ENCODE data around the gene KATNIP.

The KATNIP gene

DNA sequence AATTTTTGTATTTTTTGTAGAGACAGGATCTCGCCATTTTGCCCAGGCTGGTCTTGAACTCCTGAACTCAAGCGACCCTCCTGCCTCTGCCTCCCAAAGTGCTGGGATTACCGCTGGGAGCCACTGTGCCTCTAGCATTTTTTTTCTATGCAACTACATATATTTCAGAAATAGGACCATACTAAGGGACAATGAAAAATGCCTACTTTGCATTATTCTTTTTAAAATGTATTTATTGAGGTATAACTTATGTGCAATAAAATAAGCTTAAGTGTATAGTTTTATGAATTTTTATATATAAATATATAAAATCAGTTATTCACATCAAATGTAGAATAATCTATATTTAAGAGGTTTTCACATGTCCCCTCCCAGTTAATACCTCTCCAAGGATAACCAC lies 38.1 kb downstream of the KATNIP start:
- FAIRE-seq, result no peak

DNA sequence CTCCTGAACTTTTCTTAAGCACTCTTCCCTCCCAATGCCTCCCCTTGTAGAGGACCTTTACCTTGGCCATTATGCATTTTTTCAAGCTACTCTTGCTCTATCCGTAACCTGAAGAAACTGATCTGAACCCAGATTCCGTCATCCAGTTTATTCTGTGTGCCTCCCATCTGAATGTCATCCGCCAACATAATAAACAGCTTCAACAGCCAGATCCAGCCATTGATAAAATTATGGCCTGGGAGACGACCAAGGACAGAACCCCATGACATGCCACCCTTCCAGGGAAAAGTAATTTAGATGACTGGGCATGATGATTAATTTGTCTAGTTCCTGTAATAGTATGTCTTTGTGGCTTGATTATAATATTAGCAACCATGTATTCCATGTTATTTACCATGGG lies 41.9 kb downstream of the KATNIP start:
- no peak for FAIRE-seq

DNA sequence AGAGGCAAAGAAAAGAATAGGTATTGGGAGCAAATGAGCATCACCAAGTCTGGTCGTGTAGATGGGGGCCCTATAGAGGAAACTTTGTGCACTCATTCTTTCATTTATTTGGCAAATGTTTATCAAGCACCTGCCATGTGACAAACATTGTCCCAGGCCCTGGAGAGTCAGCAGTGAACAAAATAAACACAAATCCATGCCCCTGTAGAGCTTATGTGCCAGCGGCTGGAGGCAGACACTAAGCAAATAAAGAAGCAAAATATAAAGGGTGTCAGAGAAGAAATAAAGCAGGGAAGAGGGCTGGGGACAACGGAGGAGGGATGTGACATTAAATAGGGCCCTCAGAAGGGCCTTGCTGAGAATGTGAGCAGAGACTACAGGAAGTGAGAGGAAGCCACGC lies 45.5 kb downstream of the KATNIP start:
- FAIRE-seq, result no peak

DNA sequence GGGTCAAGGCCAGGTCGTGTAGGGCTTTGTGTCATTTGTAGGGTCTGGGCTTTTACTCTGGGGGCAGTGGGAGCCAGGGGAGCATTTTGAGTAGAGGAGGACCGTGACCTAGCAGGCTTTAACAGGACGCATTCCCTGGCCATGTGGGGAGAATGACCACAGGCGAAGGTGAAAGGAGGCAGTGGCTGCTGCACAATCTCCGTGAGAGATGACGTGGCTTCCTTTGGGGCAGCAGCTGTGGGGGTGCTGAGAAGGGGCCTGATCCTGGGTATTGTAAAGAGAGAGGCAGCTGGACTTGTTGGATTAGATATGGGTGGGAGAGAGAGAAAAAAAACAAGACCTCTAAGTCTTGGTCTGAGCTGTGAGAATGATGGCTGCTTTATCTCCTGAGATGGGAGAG lies 46.0 kb downstream of the KATNIP start:
- no peak for FAIRE-seq

DNA sequence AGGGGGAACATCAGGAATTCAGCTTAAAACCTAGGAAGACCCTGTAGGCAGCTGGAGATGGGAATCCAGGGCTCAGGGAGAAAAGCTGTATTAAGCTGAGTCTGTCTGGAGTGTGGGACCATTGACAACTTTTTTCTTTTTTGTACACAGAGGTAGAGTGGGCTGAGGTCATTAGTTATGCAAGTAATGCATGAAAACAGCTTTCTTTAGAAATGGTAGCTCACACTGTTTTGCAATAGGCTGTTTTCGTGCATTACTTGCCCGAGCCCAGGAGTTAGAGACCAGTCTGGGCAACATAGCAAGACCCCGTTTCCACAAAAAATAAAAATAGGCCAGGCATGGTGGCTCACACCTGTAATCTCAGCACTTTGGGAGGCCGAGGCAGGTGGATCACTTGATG lies 46.5 kb downstream of the KATNIP start:
- FAIRE-seq, result no peak

DNA sequence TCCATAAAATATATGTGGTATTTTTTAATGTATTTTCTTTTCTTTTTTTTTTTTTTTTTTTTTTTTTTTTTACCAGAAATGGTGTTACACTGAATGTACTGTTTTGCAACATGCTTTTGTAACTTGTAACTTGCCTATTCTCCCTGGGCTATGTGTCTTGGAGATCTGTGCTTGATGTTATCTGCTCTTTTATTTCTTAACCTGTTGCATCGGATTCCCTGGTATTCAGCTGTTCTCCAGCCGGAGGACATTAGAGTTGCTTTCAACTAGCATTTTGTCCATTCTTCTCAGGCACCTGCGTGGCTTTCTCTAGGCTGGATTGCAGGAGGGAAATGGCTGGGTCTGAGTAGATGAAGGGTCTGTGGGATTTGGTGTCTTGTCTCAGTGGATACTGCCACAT lies 47.4 kb downstream of the KATNIP start:
- FAIRE-seq, result no peak

DNA sequence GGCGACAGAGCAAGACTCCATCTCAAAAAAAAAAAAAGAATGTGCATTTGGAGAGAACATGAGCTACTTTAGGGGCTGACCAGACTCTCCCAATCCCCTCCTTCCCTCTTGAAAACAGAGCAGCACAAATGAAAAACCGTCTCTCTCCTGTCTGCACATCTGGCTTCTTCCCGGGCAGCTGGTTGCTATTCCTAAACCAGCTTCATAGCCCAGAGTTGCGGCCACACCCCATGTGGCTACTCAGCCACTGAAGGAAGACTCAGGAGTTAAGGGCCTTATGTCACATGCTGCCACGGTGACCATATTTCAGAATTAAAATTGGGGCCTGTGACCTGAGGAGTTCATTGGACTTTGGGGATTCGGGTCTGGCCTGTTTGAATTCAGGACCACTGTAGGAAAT lies 48.3 kb downstream of the KATNIP start:
- FAIRE-seq, result no peak

DNA sequence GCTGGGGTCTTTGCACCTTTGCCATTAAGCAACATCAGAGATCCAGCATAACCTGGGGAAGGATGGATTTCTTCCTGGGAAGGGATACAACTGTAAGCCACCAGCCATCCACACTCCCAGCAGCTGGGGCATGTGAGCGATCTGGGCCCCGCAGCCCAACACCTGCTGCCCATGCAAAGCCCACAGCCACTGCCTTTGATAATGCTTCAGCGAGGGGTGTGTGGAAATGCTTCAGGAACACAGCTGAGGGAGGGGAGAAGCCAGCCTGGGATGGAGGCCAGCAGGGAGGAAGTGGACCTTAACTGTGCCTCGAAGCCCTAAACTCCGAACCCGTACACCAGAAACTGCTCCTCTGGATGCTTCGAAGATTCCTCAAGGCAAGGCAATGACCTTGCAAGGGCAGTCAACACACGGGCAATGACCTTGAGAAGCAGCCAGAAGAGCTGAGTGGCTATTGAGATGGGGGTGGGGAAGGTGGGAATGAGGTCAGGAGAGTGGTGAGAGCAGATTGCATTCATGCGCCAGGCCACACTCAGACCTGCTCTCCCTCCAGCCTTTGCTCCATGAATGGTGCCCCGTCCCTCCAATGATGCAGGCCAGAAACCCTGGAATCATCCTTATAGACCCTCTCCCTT lies 49.1 kb downstream of the KATNIP start:
- FAIRE-seq, result no peak

DNA sequence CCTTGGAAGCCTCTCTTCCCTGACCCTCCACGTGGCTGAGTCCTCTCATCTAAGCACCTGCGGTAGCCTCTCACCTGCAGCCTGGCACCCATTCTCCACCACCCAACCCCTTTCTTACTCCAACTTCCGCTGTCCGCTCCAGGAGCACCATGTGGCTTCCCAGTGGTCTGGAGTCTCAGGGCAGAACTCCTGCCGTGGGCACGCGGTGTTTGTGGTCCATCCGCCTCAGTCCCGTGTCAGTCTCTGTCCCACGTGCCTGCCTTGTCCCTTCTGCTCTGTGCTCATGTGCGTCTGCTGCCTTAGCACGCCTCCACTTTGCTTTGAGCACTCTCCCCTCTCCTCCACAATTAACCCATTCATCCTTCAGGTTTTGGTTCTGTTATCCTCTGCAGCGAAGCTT lies 49.7 kb downstream of the KATNIP start:
- no peak for FAIRE-seq
